ENCODE data around the gene DBI. TPM values are rescaled to one million over a fixed set of nuclear protein-coding genes. Genes with fewer than 3 reads are reported as not detected.
"Not testable (repeated sequence)": the region's sequence is repeated elsewhere in the genome, so short reads cannot be mapped to it uniquely, and the experiment has no call there.

Gene DBI
- total RNA-seq, 1 experiment from 2014 or later, result 83.3 TPM

DNA sequence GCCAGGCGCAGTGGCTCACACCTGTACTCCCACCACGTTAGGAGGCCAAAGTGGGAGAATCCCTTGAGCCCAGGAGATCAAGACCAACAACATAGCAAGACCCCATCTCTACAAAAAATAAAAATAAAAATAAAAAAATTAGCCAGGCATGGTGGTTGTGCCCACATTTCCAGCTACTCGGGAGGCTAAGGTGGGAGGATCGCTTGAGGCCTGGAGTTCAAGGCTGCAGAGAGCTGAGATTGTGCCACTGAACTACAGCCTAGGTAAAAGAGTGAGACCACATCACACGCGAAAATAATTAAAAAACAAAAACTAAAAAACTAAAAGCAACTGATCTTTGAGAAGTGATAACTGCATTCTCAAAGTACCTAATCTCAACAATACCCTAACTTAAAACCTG, 2.0 kb upstream of the DBI start:
- no peak for DNase-seq (ENCODE audit: extremely low read depth, low read depth)

DNA sequence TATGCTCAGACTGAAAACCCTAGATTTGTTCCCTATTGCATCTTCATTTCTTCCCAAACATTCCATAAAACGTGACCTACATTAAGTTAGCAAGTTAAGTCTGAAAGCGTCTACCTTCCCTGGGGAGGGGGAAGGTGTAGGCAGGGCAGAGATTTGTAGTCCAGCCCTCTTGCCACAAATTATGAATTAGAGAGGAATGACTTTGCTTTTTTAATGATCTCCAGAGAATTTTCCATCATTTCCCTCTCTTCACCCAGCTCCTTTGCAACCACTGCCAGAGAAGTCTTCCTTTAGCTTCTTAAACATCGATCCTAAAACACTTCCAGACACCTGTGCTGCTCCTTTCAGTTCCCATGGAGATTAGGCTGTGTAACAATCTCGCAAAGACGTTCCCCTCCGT, 1.3 kb upstream of the DBI start:
- DNase-seq (ENCODE audit: extremely low read depth, low read depth), result no peak

DNA sequence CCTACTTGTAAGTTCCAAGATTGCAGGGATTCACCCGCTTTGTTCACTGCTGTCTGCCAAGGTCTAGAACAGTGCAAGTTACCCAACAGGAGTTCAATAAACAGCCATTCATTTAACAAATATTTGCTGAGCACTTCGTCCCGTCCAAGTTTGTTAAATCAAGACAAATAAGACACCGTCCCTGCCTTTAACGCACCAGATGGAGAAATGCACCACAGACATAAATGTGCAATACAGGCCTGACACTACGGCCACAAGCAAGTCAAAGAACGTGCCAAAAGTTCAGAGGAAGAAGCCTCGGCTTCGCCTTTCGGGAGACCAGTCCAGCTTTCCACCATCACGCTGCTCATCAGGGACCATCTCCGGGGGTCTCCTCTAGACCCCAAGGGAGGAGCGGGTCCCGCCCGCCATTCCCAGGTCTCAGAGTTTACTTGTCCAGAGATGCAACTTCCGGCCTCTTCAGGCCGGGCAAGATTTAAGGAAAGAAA, 572 bp upstream of the DBI start:
- DNase-seq (ENCODE audit: extremely low read depth, low read depth), result no peak

DNA sequence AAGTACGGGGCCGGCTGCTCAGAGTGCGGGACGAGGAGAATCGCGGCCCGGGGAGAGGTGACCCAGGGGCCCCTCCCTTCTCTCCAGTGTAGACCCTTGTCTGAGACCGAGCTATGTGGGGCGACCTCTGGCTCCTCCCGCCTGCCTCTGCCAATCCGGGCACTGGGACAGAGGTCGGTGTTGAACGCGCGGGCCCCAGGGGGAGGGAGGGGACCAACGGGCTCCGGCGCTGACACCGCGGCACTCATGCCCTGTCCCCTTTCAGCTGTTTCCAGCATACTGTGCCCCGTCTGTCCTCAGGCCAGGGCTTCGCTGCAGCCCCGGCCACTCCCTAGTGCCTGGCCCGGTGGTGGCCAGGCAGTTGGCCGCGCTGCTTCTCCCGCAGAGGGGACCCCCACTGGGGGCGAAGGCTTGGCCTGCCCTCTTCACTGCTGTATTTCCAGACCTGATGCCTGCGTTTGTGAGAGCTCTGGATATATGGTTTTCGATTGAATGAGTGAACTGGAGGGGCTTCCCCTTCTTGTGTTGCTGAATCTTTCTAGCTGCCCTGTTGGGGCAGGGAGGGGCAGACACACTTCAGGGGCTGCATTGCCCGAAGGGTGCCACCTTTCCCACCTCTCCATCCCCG, 809 bp downstream of the DBI start:
- DNase-seq (ENCODE audit: extremely low read depth, low read depth), result no peak

DNA sequence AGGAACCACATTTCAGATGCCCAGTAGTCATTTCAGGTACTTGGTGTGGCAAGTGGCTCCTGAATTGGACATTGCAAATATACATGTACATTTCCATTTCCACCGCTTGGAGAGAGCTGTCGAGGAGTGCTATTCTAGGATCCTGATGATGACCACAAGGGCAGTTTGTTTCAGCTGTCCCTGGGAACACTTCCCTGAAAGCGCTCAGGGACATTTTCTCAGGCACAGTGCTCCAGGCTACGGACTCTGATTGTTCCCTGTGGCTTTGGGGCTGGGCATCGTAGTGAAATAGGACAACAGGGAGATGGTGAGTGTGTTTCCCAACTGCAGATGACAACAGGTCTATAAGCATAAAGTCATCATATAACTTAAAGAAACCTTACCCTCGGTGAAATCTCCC, 3.1 kb downstream of the DBI start:
- no peak for DNase-seq (ENCODE audit: extremely low read depth, low read depth)

DNA sequence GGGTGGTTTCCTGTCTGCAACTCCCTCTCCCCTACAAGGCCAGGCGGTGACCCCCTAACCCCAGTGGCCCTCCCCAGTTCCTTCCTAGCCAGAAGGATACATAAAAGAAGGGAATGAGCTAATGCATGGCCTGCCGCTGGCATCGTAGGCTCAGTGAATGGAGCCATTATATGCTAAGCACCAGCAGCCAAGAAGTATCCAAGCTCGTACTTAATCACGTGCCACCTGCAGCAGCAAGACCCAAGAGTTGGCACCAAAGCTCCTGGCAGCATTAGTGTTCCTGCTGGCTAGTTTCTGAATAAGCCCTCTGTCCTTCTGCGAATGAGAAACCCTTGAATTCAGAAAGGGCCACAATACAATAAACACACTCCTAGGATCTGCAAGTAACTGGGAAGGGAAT, 4.3 kb downstream of the DBI start:
- DNase-seq (ENCODE audit: extremely low read depth, low read depth), result no peak

DNA sequence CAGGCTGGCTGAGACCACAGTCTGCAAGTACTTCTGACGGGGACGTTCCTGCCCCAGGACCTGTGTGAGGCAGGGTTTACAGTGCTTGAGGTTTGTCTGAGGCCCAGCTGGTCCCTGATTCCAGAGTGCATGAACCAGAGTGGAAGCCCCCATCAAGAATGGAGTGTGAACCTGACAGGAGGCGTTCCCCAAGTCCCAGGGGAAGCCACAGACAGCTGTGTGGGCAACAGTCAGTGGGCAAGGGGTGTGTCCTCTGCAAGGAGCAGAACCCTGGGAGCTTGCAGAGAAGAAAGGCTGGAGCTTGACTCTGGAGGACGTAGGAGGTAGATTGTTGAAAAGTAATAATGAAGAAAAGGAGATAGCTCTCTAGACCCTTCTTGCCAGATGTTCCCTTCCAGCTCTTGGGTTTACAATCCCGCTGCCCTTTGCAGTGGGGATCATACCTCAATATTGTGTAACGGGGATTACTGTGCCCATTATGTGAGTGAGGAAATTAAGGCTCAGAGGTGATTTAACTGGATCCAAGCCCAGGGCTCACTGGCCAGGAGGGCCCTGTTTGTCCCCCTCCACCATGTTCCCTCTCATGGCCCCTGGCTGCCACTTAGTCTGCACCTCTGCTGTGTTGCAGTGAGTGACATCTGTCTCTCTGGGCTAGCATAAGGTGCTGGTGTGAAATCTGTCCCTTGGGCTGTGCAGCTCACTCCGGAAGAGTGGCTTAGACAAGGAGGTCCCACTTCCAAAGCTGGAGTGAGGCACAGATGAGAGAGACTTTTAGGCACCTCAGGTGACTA, 6.2 kb downstream of the DBI start:
- DNase-seq (ENCODE audit: extremely low read depth, low read depth), result no peak

DNA sequence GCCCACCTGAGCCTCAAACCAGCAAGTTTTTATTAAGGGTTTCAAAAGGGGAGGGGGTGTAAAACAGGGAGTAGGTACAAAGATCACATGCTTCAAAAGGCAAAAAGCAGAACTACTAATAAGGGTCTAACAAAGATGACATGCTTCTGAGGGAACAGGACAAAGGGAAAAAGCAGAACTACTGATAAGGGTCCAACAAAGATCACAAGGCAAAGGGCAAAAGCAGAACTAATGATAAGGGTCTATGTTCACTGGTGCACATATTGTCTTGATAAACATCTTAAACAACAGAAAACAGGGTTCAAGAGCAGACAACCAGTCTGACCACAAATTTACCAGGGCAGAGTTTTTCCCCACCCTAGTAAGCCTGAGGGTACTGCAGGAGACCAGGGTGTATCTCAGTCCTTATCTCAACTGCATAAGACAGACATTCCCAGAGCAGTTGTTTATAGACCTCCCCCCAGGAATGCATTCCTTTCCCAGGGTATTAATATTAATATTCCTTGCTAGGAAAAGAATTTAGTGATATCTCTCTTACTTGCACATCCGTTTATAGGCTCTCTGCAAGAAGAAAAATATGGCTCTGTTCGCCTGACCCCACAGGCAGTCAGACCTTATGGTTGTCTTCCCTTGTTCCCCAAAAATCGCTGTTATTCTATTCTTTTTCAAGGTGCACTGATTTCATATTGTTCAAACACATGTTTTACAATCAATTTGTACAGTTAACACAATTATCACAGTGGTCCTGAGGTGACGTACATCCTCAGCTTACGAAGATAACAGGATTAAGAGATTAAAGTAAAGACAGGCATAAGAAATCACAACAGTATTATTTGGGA, 7.3 kb downstream of the DBI start:
- not testable (repeated sequence) for DNase-seq (ENCODE audit: extremely low read depth, low read depth)

DNA sequence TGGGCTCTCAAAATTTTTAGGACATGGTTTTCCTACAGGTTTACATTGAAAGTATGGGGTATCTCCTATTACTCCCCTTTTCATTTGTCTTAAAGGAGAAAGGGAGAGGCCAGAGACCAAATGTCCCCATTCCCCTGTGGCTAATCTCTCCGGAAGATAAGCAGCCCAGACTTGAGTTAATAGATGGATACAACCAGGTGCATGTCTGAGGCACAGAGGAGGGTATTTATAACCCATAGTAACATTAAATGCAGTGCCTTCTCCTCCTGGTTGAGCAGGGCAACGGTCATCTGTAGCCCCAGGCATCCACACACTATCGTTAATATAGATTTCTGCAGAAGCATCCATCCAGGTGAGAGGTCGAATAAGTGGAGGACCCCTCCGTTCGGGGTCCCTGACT, 9.6 kb downstream of the DBI start:
- DNase-seq (ENCODE audit: extremely low read depth, low read depth), result not testable (repeated sequence)

DNA sequence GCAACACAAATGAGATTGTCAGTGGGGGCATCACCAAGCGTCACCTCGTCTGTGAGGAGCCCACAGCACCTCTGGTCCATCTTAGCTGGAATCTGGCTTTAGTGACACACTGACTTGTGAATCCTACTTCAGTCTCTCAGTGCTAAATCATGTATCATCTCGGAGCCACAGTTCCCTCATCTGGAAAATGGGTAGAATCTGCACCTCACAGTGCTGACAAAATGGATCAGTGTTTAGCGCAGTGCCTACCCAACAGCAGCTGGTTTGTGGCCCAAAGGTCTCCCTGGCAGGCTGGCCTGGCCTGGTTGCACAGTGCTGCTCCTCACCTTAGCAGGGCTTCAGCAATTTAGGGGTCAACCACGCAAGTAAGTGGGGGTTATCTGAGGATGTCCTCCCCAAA, 10.0 kb downstream of the DBI start:
- no peak for DNase-seq (ENCODE audit: extremely low read depth, low read depth)

DNA sequence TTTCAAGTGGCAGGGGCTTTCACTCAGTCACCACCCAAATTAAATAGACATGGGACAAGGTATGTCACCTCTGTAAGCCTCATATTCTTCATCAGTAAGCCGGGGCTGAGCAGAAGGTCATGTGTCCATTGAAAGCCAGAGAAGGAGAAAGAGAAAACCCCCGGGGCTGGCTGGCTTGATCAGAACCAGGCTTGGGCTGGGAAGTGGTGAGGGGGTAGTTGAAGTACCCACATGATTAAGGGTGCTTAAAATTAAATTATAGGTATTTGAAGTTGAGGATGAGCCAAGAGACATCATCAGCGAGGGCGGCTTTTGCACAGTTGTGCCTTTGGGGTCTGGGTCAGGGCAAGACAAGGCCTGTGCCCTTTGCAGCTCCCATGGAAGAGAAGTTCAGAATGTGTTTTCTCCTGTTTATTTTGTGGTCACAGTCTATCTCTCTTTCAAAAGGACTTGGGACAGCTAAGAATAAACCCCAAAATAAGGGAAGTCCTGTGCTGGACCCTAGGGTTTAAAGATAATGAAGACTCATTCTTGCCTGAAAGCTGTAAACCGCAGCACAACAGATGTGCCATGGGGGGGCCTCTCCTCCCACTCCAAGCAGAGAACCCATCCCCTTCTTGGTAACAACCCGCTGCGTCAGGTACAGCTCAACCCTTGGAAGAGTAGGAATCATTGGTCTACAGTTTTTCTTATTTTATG, 10.7 kb downstream of the DBI start:
- DNase-seq (ENCODE audit: extremely low read depth, low read depth), result no peak

DNA sequence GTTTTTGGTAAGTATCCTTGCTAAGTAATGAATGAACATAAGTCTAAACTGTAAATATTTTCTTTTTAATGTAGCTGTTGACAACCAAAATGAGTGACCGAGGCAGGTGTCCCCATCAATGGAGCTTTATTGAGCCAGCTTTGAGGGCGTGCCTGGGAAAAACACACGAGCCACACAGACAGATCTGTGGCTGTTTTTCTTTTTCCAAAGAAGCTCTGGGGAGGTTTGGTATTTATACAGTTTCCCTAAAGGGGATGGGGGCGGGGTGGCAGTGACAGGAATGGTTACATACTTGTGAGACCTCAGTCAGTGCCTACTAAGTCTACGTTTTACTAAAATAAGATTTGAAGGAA, 11.2 kb downstream of the DBI start:
- DNase-seq (ENCODE audit: extremely low read depth, low read depth), result no peak

DNA sequence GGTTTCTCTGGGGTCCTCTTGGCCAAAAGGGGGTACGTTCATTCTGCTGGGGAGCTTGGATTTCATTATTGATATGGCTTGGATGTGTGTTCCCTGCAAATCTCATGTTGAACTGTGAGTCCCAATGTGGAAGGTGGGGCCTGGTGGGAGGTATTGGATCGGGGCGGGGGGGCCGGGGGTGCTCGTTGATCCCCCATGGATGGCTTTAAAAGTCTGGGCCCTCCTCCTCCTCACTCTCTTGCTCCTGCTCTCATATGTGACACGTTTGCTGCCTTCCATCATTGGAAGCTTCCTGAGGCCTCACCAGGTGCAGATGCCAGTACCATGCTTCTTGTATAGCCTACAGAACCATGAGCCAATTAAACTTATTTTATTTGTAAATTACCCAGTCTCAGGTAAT, 11.8 kb downstream of the DBI start:
- no peak for DNase-seq (ENCODE audit: extremely low read depth, low read depth)

DNA sequence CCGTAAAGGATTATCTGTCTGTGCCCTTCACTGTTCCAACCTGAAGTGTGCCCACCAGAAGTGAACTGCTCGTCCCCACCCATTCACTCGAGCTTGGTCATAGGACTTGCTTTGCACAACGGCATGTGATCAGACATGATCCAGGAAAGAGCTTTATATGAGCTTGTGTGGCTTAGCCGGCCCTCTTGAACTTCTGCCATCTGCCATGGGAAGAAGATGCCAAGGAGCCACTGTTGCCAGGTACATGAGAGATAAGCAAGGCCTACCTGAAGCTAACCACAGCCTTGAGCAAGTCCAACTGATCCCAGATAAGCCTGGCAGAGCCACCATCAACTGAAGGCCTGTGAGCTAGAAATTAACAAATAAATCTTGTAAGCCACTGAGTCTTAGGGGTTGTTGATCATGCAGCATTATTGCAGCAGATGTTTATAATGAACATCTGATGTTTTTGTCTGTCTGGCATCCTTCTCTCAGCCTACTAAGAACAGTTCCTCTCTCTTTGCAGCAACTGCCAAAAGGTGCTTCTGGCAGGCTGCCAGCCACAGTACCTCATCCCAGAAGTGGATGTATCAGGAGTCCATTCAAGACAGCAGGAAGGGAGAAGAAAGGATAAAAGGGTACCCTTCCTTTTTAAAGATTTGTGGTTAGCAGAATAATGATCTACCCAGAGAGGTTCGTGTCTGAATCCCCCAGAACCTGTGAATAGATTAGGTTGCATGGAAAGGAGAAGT, 16.8 kb downstream of the DBI start:
- DNase-seq (ENCODE audit: extremely low read depth, low read depth), result no peak

DNA sequence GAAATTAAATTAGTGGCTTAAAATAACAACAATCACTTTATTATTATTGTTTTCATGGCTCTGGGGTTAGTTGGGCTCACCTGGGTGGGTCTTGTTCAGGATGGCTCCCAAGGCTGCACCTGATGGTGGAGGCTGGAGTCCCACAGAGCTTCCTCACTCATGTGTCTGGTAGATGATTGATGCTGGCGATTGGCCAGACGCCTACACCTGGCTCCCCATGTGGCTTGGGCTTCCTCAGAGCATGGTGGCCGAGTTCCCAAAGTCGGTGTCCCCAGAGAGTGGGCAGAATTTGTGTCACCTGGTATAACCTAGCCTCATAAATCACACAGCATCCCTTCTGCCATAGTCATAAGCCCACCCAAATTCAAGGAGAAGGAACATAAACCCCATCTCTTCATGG, 18.2 kb downstream of the DBI start:
- no peak for DNase-seq (ENCODE audit: extremely low read depth, low read depth)

DNA sequence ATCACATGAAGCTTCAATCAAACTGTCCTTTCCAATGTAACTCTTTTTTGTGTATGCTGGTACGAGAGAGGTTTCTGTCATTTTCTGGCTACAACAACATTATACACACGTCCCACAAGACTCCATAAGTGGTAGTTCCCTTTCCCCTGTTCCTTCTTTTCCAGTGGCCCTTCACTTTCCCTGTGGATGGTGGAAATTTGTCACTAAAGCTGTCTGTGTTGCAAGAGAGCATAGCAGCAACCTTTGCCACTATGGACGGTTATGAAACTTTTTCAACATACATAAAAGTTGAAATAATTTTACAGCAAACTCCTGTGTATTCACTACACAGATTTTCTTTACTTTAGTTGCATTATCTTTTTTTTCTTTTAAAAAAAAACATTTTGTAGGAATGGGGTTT, 18.7 kb downstream of the DBI start:
- no peak for DNase-seq (ENCODE audit: extremely low read depth, low read depth)

DNA sequence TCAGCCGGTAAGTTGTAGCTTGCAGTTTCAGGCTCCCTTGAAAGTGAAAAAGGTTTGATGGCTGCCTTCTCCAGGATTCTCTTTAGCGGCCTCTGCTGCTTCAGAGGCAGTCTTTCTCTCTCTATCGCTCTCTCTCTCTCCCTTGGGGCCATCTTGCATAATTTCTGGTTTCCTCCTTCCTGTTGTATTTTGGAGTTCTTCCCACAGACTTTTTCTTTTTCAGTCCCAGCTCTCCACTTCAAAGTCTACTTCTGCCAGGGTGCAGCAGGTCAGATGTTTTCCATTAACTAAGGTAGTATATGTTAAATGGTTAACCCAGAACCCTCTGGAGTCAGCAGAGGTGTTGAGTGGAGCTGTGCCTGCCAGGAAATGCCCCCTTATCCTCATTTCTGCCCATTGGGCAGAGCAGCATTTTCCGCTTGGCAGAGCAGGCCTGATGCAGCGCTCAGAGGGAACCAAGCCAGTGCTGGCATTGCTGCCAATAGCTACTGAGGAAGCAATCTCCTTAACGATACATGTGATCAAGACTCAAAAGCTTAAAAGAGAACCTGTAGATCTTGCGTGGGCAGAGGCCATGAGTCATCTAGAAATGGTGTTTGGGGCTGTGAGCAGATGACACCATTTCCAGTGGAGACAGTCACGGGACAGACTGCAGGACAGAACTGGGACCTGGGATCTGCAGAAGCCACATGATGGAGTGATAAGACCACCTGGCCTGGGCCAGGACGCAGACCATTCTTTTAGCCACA, 20.8 kb downstream of the DBI start:
- peak; percentile 27 for DNase-seq (ENCODE audit: extremely low read depth, low read depth)

DNA sequence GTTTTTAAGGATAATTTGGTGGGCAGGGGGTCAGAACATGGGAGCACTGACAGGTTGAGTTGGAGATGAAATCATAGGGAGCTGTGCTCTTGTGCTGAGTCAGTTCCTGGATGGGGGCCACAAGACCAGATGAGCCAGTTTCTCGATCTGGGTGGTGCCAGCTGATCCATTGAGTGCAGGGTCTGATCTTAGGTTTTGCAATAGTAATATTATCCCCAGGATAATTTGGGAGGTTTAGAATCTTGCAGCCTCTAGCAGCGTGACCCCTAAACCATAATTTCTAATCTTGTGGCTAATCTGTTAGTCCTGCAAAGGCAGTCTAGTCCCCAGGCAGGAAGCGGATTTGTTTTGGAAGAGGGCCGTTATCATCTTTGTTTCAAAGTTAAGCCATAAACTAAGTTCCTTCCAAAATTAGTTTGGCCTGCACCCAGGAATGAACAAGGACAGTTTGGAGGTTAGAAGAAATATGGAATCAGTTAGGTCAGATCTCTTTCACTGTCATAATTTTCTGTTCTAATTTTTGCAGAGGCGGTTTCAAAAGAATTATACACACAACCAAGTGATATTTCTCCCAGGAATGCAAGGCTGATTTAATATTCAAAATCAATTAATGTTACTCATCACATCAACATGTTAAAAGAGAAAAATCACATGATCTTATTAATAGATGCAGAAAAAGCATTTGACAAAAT, 23.0 kb downstream of the DBI start:
- no peak for DNase-seq (ENCODE audit: extremely low read depth, low read depth)

Data from NCI-H460 (cell line).